RWPE2 (cell line): ENCODE measurements around the gene RERG.

Experiments
- ATAC-seq: fragments of 200-7000 bp; cut with Tn5 transposase; 3 replicates; pipeline ENCODE4 v1.9.1; 2021; ENCODE audit warnings: low read depth
- DNase-seq: peaks from one replicate; pipeline ENCODE4 v3.0.0-alpha.2; 2020; ENCODE audit warnings: low spot score
- H3K27ac ChIP-seq: fragments of 450-650 bp; 2 replicates; pipeline ENCODE4 v1.5.1; 2017; ENCODE audit warnings: mild to moderate bottlenecking; ENCODE audit not compliant: poor library complexity, severe bottlenecking
- H3K27me3 ChIP-seq: fragments of 250-450 bp; sonication (Bioruptor Pico); 2 replicates; pipeline ENCODE4 v1.5.1; 2021; ENCODE audit warnings: mild to moderate bottlenecking, moderate library complexity; ENCODE audit not compliant: insufficient read depth, poor library complexity, severe bottlenecking
- H3K36me3 ChIP-seq: fragments of 250-450 bp; sonication (Bioruptor Pico); 2 replicates; pipeline ENCODE4 v1.5.1; 2020; ENCODE audit warnings: low read depth, mild to moderate bottlenecking, moderate library complexity
- H3K4me1 ChIP-seq: fragments of 250-450 bp; sonication (Bioruptor Pico); 2 replicates; pipeline ENCODE4 v1.5.1; 2021; ENCODE audit warnings: mild to moderate bottlenecking, moderate library complexity; ENCODE audit not compliant: insufficient read depth, poor library complexity, severe bottlenecking
- H3K4me3 ChIP-seq: fragments of 250-450 bp; sonication (Bioruptor Pico); 2 replicates; pipeline ENCODE4 v1.5.1; 2021; ENCODE audit warnings: mild to moderate bottlenecking, moderate library complexity; ENCODE audit not compliant: severe bottlenecking
- H3K9me3 ChIP-seq: fragments of 250-450 bp; sonication (Bioruptor Pico); 2 replicates; pipeline ENCODE4 v1.5.1; 2021; ENCODE audit warnings: mild to moderate bottlenecking, moderate library complexity; ENCODE audit not compliant: severe bottlenecking
- TF ChIP-seq, protein P1 (sequence below): fragments of 450-650 bp; IDR thresholded peaks from one replicate; pipeline ENCODE4 v1.5.1; 2017; ENCODE audit warnings: mild to moderate bottlenecking, moderate library complexity; ENCODE audit not compliant: poor library complexity, severe bottlenecking

Gene RERG

DNA sequence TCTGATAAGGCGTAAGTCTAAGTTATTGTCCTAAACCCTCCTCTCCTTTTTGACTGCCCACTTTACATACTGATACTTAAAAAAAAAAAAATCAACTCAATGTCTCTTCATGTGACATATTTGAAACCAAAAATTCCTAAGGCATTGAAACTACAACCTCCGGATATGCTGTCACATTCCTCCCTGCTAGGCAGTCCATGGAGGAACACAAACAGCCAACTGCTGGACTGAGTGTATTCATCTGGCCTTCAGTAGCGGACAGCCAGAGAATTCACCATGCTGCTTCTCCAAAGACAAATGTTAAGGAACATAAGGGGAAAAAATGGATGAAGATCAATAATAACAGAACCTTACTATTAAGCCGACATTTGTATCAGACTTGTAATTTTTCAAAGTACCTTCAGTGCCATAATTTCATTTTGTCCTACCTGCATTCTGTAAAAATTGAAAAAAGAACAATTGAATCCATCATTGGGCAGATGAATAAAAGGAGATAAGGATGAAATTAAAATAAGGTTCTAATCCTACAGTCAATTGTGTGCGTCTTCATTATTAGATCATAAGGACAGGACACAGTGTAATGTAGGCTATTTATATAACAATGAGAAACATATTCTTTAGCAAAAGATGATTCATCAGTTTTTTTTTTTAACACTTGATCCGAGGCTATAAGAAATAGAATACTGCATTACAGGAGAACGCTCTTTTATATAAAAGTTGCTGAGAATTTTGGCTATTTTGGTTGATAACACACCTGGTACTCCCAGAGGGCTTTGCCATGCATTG lies 12.2 kb downstream of the RERG start:
- TF ChIP-seq, protein P1, sequence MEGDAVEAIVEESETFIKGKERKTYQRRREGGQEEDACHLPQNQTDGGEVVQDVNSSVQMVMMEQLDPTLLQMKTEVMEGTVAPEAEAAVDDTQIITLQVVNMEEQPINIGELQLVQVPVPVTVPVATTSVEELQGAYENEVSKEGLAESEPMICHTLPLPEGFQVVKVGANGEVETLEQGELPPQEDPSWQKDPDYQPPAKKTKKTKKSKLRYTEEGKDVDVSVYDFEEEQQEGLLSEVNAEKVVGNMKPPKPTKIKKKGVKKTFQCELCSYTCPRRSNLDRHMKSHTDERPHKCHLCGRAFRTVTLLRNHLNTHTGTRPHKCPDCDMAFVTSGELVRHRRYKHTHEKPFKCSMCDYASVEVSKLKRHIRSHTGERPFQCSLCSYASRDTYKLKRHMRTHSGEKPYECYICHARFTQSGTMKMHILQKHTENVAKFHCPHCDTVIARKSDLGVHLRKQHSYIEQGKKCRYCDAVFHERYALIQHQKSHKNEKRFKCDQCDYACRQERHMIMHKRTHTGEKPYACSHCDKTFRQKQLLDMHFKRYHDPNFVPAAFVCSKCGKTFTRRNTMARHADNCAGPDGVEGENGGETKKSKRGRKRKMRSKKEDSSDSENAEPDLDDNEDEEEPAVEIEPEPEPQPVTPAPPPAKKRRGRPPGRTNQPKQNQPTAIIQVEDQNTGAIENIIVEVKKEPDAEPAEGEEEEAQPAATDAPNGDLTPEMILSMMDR, result no peak
- no peaks in the 10 kb centered on the region for H3K9me3 ChIP-seq
- H3K27me3 ChIP-seq, result no peaks in the 10 kb centered on the region
- DNase-seq (no peak), ATAC-seq (no peak)
- peak overlapping the region; percentile 39 for H3K27ac ChIP-seq
- no peak overlapping the region for H3K4me3 ChIP-seq
- no peaks in the 10 kb centered on the region for H3K36me3 ChIP-seq
- peaks cover 4% of the 10 kb centered on the region for H3K4me1 ChIP-seq

DNA sequence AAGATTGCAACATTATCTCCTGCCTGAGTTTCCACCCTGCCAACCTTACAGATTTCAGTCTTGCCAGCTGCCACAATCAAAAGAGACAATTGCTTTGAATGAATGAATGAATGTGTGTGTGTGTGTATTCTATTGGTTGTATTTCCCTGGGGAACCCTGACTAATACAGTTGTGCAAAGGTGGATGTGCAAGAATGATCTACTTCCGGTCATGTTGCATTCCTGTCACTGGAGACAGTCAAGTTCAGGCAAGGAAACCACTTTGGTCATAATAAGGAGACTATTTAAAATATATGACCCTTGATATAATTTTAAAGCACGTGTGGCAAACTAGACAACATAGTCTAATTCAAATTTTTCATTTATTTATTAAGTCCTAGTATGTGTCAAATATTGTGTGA lies 13.1 kb downstream of the RERG start:
- H3K27ac ChIP-seq, result no peak overlapping the region
- TF ChIP-seq, protein P1, result peak; percentile 10
- DNase-seq (no peak), ATAC-seq (no peak)
- no peaks in the 10 kb centered on the region for H3K36me3 ChIP-seq
- no peaks in the 10 kb centered on the region for H3K27me3 ChIP-seq
- H3K4me3 ChIP-seq, result no peak overlapping the region
- no peaks in the 10 kb centered on the region for H3K9me3 ChIP-seq
- H3K4me1 ChIP-seq, result peaks cover 4% of the 10 kb centered on the region

DNA sequence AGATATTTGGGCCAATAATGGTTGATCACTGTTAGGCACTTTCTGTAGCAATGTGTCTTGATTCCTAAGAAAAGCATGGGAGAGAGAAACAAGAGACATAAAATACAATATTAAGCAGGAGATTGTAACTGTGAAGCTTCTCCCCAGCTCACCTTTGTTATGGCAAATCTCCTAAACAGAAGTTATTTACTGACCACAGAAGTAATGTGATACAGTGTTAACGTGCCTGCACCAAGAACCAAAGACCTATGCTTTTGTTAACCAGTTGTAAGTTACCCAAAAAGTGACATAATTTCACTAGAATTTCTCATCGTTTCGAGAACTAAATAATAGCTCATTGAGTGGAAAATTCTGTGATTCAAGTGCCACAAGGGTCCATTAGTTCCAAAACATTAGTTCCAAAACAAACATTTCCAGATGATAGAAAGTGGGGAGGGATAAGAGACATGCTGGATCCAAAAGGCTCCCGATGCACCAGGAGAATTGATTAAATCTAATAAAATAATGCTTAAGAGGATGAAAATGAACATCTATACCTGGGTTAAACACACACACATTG lies 14.3 kb downstream of the RERG start:
- H3K4me1 ChIP-seq, result peaks cover 4% of the 10 kb centered on the region
- H3K4me3 ChIP-seq, result no peak overlapping the region
- no peaks in the 10 kb centered on the region for H3K36me3 ChIP-seq
- H3K9me3 ChIP-seq, result no peaks in the 10 kb centered on the region
- DNase-seq, result no peak
- no peak overlapping the region for H3K27ac ChIP-seq
- ATAC-seq, result no peak
- H3K27me3 ChIP-seq, result no peaks in the 10 kb centered on the region
- TF ChIP-seq, protein P1, result no peak

DNA sequence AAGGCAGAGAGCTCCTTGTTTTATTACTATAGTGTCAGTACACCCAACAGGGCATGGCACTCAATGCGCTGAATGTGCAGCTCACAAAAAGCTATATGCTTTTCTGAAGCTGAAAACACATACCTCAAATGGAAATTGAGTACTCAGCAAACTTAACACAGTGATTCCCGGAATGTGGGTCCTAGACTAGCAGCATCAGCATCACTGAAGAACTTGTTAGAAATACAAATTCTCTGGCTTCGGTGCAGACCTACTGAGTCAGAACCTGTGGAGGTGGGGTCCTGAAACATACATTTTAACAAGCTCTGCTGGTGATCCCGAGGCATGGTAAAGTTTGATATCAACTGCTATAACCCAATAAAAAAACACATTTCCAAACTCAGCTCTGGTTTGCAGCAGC lies 14.9 kb downstream of the RERG start:
- no peak for ATAC-seq
- no peak overlapping the region for H3K27ac ChIP-seq

More for the DNA sequence above, 14.9 kb downstream of the RERG start:
- peaks cover 4% of the 10 kb centered on the region for H3K4me1 ChIP-seq
- TF ChIP-seq, protein P1, result no peak
- H3K27me3 ChIP-seq, result no peaks in the 10 kb centered on the region
- no peaks in the 10 kb centered on the region for H3K36me3 ChIP-seq
- no peaks in the 10 kb centered on the region for H3K9me3 ChIP-seq
- DNase-seq, result no peak
- H3K4me3 ChIP-seq, result no peak overlapping the region
